ENCODE data around the gene ZNF142. TPM values are rescaled to one million over a fixed set of nuclear protein-coding genes. Genes with fewer than 3 reads are reported as not detected.

ZNF142 gene
- total RNA-seq, 1 donor from 2014 or later: 79.7 TPM

GRCh38 chr2:218671654-218672566 lies 12.5 kb upstream of the ZNF142 start, which contains the start of the genes RNF25 and STK36:
RNF25 (minus strand) TSS chr2:218672002; CDS start chr2:218671970, 32 bp downstream.
STK36 (plus strand) TSS chr2:218672086; CDS start chr2:218672830, 744 bp downstream.
- TF ChIP-seq CTCF (IDR thresholded peaks at IDR 0.05): no peak
- no peaks in the 10 kb centered on the region for H3K27me3 ChIP-seq
- peaks cover 6 to 8% of the 10 kb centered on the region in 2 donors for H3K4me1 ChIP-seq
- intact Hi-C loops (cut with DNase I): no loop called here
- no peaks in the 10 kb centered on the region for H3K9me3 ChIP-seq
- peaks cover 17 to 30% of the 10 kb centered on the region in 2 donors for H3K36me3 ChIP-seq
- H3K27ac ChIP-seq: peak within 1 kb of the TSS; percentile 80 to 83
- peak within 1 kb of the TSS; percentile 77 to 96 for H3K4me3 ChIP-seq
- DNase-seq (ENCODE audit: low spot score in 2 of 2): peak; percentile 19 to 92

GRCh38 chr2:218671097-218671653 lies 11.8 kb upstream of the ZNF142 start:
- H3K27ac ChIP-seq: peak overlapping the region; percentile 80 to 83
- intact Hi-C loops (cut with DNase I): no loop called here
- no peak for TF ChIP-seq CTCF (IDR thresholded peaks at IDR 0.05)

DNA sequence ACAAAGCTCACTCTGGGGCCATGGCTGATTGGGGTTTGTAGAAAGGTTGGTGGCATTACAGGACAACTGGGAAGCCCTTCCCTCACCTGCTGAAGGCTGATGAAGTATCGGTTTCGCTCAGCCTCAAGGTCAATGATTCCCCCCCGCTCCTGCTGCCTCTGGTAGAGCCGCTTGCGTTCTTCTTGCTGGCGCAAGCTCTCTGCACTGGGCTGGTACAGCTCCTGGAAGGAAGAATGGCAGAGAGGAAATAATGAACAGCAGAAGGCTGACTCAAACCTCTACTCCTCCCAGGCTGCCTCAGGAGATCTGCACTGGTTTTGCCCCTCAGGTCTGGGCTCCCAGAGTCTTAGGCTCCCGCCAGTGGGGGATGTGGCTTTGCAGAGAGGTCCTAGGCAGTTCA lies 5.2 kb upstream of the ZNF142 start:
- TF ChIP-seq CTCF (IDR thresholded peaks at IDR 0.05): no peak
- intact Hi-C loops (cut with DNase I): no loop called here
- H3K27ac ChIP-seq: no peak overlapping the region
- H3K27me3 ChIP-seq: no peaks in the 10 kb centered on the region
- H3K4me3 ChIP-seq: no peak overlapping the region
- no peaks in the 10 kb centered on the region for H3K9me3 ChIP-seq
- peaks cover 67 to 68% of the 10 kb centered on the region in 2 donors for H3K36me3 ChIP-seq
- no peak for DNase-seq (ENCODE audit: low spot score in 2 of 2)
- H3K4me1 ChIP-seq: peaks cover 0 to 4% of the 10 kb centered on the region in 2 donors

More at GRCh38 chr2:218671097-218671653, 11.8 kb upstream of the ZNF142 start:
- no peak for DNase-seq (ENCODE audit: low spot score in 2 of 2)
- Histone ChIP-seq H3K4me3 (peak overlapping the region; percentile 77 to 96), H3K36me3 (peaks cover 24 to 36% of the 10 kb centered on the region in 2 donors), H3K27me3 (no peaks in the 10 kb centered on the region), H3K9me3 (no peaks in the 10 kb centered on the region), H3K4me1 (peaks cover 6 to 8% of the 10 kb centered on the region in 2 donors)

GRCh38 chr2:218663901-218664300 lies 4.5 kb upstream of the ZNF142 start:
- DNase-seq (ENCODE audit: low spot score in 2 of 2): no peak
- Histone ChIP-seq H3K4me1 (peaks cover 0 to 4% of the 10 kb centered on the region in 2 donors), H3K4me3 (no peak overlapping the region), H3K36me3 (peaks cover 66 to 68% of the 10 kb centered on the region in 2 donors), H3K27ac (no peak overlapping the region), H3K27me3 (no peaks in the 10 kb centered on the region), H3K9me3 (no peaks in the 10 kb centered on the region)
- no peak for TF ChIP-seq CTCF (IDR thresholded peaks at IDR 0.05)
- intact Hi-C loops (cut with DNase I): no loop called here

GRCh38 chr2:218662827-218663226 lies 3.4 kb upstream of the ZNF142 start:
- no peak for TF ChIP-seq CTCF (IDR thresholded peaks at IDR 0.05)
- Histone ChIP-seq H3K4me1 (peaks cover 0 to 7% of the 10 kb centered on the region in 2 donors), H3K27ac (no peak overlapping the region), H3K27me3 (no peaks in the 10 kb centered on the region), H3K4me3 (no peak overlapping the region), H3K9me3 (no peaks in the 10 kb centered on the region), H3K36me3 (peaks cover 56 to 59% of the 10 kb centered on the region in 2 donors)
- intact Hi-C loops (cut with DNase I): no loop called here
- DNase-seq (ENCODE audit: low spot score in 2 of 2): no peak
